CD4-positive, alpha-beta T cell (primary cell): Measurements from ENCODE around the gene ULK2. TPM values are rescaled to one million over a fixed set of nuclear protein-coding genes. Genes with fewer than 3 reads are reported as not detected.
"Not testable (repeated sequence)": the region's sequence is repeated elsewhere in the genome, so short reads cannot be mapped to it uniquely, and the experiment has no call there.

Experiments used
- ATAC-seq: fragments of 200-7000 bp; cut with Tn5 transposase; one replicate; pipeline ENCODE4 v1.10.0; 2022; ENCODE audit warnings: mild to moderate bottlenecking; ENCODE audit not compliant: poor library complexity
- CTCF ChIA-PET: fragments of 350-600 bp; sonication (Branson Sonifier 250); formaldehyde crosslinking; loops from one replicate; lab custom pipeline; 2021; ENCODE audit warnings: antibody characterized with exemption, inconsistent platforms; lab: Charles Lee
- POLR2A ChIA-PET: fragments of 350-600 bp; sonication (Branson Sonifier 250); formaldehyde crosslinking; loops from one replicate; lab custom pipeline; 2021; ENCODE audit warnings: antibody characterized with exemption, inconsistent platforms; lab: Charles Lee
- DNase-seq, 14 experiments: peaks; one replicate each; pipeline ENCODE4 v3.0.0-alpha.2; 2013 to 2020; ENCODE audit warnings: mixed read lengths in 2 of 14
- H3K27ac ChIP-seq, 2 donors: one replicate each; pipeline versions ENCODE4 v1.5.1 to v1.7.0; 2013; ENCODE audit warnings: low read length in 2 of 2, low read depth in 1 of 2, mild to moderate bottlenecking in 1 of 2
- H3K27me3 ChIP-seq, 2 experiments: 1 replicate in 1 of 2; 2 replicates in 1 of 2; pipeline versions ENCODE4 v1.6.1 to v1.7.0; 2013; ENCODE audit warnings: low read length in 2 of 2, control low read depth in 1 of 2, mild to moderate bottlenecking in 1 of 2, moderate library complexity in 1 of 2; ENCODE audit not compliant: insufficient read depth in 2 of 2, control insufficient read depth in 1 of 2
- H3K36me3 ChIP-seq: one replicate; pipeline ENCODE4 v1.6.1; 2013; ENCODE audit warnings: low read length, control low read depth; ENCODE audit not compliant: insufficient read depth
- H3K4me1 ChIP-seq: one replicate; pipeline ENCODE4 v1.6.1; 2013; ENCODE audit warnings: low read length, control low read depth; ENCODE audit not compliant: insufficient read depth
- H3K4me3 ChIP-seq: one replicate; pipeline ENCODE4 v1.5.1; 2013; ENCODE audit warnings: mild to moderate bottlenecking, low read length, moderate library complexity
- H3K9me3 ChIP-seq, 2 experiments: 1 replicate in 1 of 2; 2 replicates in 1 of 2; pipeline versions ENCODE4 v1.6.1 to v1.7.0; 2013; ENCODE audit warnings: low read length in 2 of 2, mild to moderate bottlenecking in 2 of 2, control low read depth in 1 of 2, moderate library complexity in 1 of 2; ENCODE audit not compliant: control insufficient read depth in 1 of 2, insufficient read depth in 1 of 2
- H3K27ac Mint-ChIP-seq: one replicate; pipeline ENCODE4 v1.8.0; 2020; ENCODE audit warnings: mixed read lengths
- H3K27me3 Mint-ChIP-seq: one replicate; pipeline ENCODE4 v1.8.0; 2021; ENCODE audit warnings: mixed read lengths
- H3K36me3 Mint-ChIP-seq: one replicate; pipeline ENCODE4 v1.8.0; 2021; ENCODE audit warnings: low read depth, mixed read lengths
- H3K4me1 Mint-ChIP-seq: one replicate; pipeline ENCODE4 v1.8.0; 2021; ENCODE audit warnings: low read depth, mixed read lengths
- H3K4me3 Mint-ChIP-seq: one replicate; pipeline ENCODE4 v1.8.0; 2020; ENCODE audit warnings: mild to moderate bottlenecking, mixed read lengths
- H3K9me3 Mint-ChIP-seq: one replicate; pipeline ENCODE4 v1.8.0; 2020; ENCODE audit warnings: mixed read lengths
- CTCF ChIP-seq: fragments of 200-600 bp; IDR thresholded peaks from one replicate; pipeline ENCODE4 v1.8.0; 2022; ENCODE audit warnings: antibody characterized with exemption, mild to moderate bottlenecking
- intact Hi-C, 2 experiments: fragments of 100-400 bp; cut with DNase I in 1 of 2; cut with micrococcal nuclease in 1 of 2; formaldehyde crosslinking; loops; one replicate each; pipeline versions ENCODE4 v1.15.1 to v1.9.0; 2023 to 2025; cut with DNase I, micrococcal nuclease
- total RNA-seq, 174 experiments: library from RNA in 2 of 174; stranded (reverse) in 2 of 174; gene quantifications; one replicate each; pipeline ENCODE4 v1.2.3 and lab custom pipeline; 2021 to 2026

The ULK2 gene
- total RNA-seq, 2 experiments from 2014 or later, result 17.1 to 18.3 TPM

GRCh38 chr17:19865021-19865420 is 2.7 kb downstream of the ULK2 start:
- no peaks in the 10 kb centered on the region for H3K27me3 ChIP-seq
- POLR2A ChIA-PET, result interaction anchor here (1.8 kb wide), 1 partner anchor 12 kb away, joined by 9 read pairs; no protein-coding TSS in a partner anchor
- intact Hi-C loops, result loop anchor here (5.0 to 10.0 kb wide), 4 partner anchors 37 to 112 kb away; partner anchors contain the start of gene AKAP10 (in 1 of the 2)

GRCh38 chr17:19860647-19861177 is 7.0 kb downstream of the ULK2 start:
- intact Hi-C loops, result loop anchor here in 1 of 2 experiments (10.0 kb wide), 1 partner anchor 84 kb away; no protein-coding TSS in a partner anchor
- ATAC-seq, H3K4me3 ChIP-seq, H3K27ac Mint-ChIP-seq, H3K9me3 ChIP-seq, H3K27me3 Mint-ChIP-seq, H3K4me3 Mint-ChIP-seq, DNase-seq, H3K27me3 ChIP-seq, H3K27ac ChIP-seq, H3K4me1 ChIP-seq, H3K36me3 ChIP-seq, H3K9me3 Mint-ChIP-seq: not testable (repeated sequence)
- ChIA-PET CTCF (interaction anchor here (0.7 kb wide), 1 partner anchor 307 kb away, joined by 3 read pairs; no protein-coding TSS in a partner anchor), POLR2A (interaction anchor here (1.4 kb wide), 1 partner anchor 117 kb away, joined by 5 read pairs; the partner anchor contains the start of gene AKAP10)
- Mint-ChIP-seq H3K4me1 (peaks cover 11% of the 10 kb centered on the region), H3K36me3 (peaks cover 50% of the 10 kb centered on the region)

More at GRCh38 chr17:19865021-19865420, 2.7 kb downstream of the ULK2 start:
- Mint-ChIP-seq H3K4me3 (peak overlapping the region; percentile 85), H3K9me3 (no peaks in the 10 kb centered on the region), H3K27ac (peak overlapping the region; percentile 82), H3K27me3 (no peaks in the 10 kb centered on the region), H3K4me1 (peaks cover 35% of the 10 kb centered on the region), H3K36me3 (peaks cover 20% of the 10 kb centered on the region)
- Histone ChIP-seq H3K9me3 (no peaks in the 10 kb centered on the region), H3K4me3 (no peak overlapping the region), H3K36me3 (no peaks in the 10 kb centered on the region), H3K4me1 (peaks cover 25% of the 10 kb centered on the region), H3K27ac (no peak overlapping the region)
- TF ChIP-seq CTCF, result no peak
- no peak for DNase-seq
- CTCF ChIA-PET, result interaction anchor here (1.1 kb wide), 1 partner anchor 144 kb away, joined by 3 read pairs; the partner anchor contains the start of gene SPECC1
- ATAC-seq, result no peak

GRCh38 chr17:19857640-19858039 is 10.1 kb downstream of the ULK2 start:
- ChIA-PET CTCF (interaction anchor here (0.7 kb wide), 2 partner anchors 16 to 151 kb away, joined by 3 read pairs; partner anchors contain the start of gene SPECC1), POLR2A (no interaction called here)
- Histone ChIP-seq H3K27ac (no peak overlapping the region), H3K36me3 (no peaks in the 10 kb centered on the region), H3K4me1 (no peaks in the 10 kb centered on the region), H3K9me3 (no peaks in the 10 kb centered on the region), H3K4me3 (no peak overlapping the region), H3K27me3 (no peaks in the 10 kb centered on the region)
- Mint-ChIP-seq H3K9me3 (no peaks in the 10 kb centered on the region), H3K36me3 (peaks cover 65% of the 10 kb centered on the region), H3K4me3 (no peak overlapping the region), H3K4me1 (peaks cover 5% of the 10 kb centered on the region), H3K27me3 (no peaks in the 10 kb centered on the region), H3K27ac (no peak overlapping the region)
- no peak for TF ChIP-seq CTCF
- intact Hi-C loops, result no loop called here
- ATAC-seq (no peak), DNase-seq (no peak)
